NCI-H2029 treated with DMSO at 0.1 percent for 48 hours (cell line): Measurements from ENCODE around the gene HGFAC.
"Not testable (repeated sequence)": the region's sequence is repeated elsewhere in the genome, so short reads cannot be mapped to it uniquely, and the experiment has no call there.

Source experiments
- DNase-seq: peaks from one replicate; lab custom pipeline; 2025; lab: John Stamatoyannopoulos, UW

Gene HGFAC

DNA sequence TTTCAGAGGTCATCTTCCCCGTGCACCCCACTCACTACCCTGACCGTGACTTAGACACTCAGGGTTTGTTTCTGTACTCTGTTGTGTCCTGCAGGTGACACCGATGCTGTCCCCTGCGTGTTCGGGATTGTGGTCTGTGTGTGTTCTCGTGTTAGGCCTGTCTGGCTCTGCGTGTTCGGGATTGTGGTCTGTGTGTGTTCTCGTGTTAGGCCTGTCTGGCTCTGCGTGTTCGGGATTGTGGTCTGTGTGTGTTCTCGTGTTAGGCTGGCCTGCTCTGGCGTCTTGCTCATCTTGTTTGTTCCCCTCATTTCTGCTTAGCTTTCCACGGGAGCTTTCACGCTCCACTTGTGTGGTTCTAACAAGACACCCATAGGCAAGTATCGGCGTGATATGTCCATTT, 30.6 kb upstream of the HGFAC start:
- not testable (repeated sequence) for DNase-seq

DNA sequence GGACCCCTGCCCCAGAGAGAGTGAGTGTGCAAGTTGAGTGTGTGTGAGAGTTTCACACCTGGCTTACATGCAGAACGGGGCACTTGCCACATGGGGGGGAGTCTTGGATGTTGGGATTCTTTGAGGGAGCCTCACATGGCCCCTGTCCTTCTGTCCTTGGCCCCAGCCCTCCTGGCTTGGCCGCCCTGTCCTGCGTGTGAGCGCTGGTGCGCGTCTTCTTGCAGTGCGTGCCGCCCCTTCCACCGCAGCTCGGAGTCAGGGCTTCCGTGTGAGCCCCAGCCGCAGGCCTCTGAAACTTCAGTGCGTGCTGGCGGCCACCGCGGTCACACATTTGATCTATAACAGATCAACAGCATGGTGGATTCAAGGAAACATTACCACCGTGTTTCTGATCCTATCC, 30.1 kb upstream of the HGFAC start:
- no peak for DNase-seq

DNA sequence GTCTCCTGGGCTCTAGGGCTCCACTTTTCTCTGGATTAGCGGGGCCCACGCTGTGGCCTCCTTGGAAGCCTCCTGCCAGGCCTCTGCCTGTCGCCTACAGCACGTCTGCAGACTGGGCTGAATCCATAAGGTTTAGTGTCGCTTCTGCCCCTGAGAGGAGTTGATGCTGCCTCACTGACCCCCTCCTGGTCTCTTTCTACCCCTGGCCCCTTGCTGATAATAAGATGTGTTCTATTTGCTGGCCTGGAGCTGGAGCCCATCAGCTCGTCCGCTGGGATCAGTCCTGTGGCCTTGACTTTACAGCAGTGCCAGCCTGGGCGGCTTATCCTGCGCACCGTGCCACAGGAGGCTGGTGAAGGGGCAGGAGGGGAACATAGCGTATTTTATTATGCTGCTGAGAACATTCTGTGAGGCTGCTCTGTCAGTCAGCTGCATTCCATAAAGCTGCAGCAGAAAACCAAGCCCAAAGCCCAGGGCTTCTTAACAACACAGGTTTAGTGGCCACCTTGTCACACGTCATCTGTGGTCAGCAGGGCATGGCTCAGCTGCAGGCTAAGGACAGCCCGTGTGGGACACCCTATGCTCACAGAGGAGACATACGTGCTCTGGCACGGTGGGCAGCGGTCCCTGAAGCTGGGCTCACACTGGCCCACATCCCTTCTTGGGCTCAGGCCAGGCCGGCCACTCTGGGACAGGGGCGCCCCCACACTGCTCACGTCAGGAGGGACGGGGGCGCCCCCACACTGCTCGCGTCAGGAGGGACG, 29.3 kb upstream of the HGFAC start:
- no peak for DNase-seq

DNA sequence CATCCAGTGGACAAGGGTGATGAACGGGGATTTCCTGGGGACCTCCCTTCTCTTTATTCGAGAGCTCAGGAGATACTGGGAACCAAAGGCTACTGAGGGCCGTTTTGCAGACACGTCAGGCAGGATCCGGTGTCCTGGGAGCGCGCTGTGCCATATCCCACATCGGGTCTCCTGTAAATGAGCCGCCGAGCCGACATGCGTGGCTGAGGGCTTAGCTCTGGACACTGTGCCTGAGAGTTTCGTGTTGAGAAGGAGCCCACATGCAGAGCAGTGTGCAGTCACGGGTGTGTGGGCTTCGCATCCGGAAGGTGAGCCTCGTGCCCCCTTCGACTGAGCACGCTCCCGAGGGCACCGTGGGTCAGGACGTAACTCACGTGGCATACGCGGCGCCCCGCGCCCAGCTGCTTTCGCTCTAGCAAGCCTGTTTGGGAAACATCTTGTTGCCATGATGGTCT, 28.5 kb upstream of the HGFAC start:
- DNase-seq: no peak

DNA sequence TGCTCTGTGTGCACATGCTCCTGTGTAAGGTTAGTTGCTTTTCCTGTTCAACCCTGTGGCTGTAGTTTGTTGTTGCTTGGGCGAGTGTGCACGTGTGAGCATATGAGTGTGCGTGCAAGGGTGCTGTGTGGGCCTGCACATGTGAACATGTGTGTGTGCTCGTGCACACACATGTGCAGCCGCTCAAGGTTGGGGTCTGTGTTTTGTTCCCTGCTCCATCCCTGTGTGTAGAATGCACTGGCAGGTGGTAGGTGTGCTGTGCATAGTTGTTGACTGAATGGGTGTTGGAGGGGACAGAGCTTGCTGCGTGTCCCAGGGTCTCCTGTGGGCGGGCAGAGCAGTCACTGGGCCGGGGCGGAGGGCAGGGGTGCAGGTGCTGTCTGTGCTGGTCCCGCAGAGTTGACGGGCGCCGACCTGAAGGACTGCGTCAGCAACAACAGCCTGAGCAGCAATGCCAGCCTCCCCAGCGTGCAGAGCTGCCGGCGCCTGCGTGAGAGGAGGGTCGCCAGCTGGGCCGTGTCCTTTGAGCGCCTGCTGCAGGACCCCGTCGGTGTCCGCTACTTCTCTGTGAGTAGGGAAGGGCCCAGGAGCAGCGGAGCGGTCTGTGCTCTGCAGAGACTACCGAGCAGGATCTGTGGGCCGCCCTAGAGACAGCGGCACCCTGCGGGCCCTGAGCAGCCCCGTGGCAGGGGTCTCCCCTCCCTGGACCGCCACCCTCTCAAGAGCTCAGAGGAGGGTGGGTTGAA, 27.9 kb upstream of the HGFAC start:
- no peak for DNase-seq

DNA sequence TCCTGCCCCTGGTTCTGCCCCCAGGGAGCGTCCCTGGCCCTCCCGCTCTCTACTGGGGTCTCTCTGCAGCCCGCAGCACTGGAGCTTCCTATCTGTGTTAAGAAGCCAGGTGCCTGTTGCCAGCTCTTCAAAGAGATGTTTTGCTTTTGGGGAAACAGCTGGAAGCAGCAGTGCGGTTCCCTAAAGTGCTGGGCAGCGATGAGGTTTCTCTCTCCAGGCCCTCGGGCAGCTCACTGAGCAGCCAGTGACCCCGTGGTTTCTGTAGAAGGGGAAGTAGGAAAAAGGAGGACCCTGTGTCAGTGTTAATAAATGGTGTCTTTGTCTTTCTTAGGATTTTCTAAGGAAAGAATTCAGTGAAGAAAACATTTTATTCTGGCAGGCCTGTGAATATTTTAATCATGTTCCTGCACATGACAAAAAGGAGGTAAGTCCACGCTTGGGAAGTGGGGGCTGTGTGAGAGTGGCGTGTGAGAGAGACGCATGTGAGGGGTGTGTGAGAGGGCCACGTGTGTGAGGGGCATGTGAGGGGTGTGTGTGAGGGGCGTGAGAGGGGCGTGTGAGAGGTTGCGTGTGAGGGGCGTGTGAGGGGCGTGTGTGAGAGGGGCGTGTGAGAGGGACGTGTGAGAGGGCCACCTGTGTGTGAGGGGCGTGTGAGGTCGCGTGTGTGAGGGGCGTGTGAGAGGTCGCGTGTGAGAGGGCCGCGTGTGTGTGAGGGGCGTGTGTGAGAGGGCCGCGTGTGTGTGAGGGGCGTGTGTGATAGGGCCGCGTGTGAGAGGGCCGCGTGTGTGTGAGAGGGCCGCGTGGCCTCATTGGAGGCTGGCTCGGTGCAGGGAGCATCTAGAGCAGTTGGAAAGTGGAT, 27.1 kb upstream of the HGFAC start:
- no peak for DNase-seq

DNA sequence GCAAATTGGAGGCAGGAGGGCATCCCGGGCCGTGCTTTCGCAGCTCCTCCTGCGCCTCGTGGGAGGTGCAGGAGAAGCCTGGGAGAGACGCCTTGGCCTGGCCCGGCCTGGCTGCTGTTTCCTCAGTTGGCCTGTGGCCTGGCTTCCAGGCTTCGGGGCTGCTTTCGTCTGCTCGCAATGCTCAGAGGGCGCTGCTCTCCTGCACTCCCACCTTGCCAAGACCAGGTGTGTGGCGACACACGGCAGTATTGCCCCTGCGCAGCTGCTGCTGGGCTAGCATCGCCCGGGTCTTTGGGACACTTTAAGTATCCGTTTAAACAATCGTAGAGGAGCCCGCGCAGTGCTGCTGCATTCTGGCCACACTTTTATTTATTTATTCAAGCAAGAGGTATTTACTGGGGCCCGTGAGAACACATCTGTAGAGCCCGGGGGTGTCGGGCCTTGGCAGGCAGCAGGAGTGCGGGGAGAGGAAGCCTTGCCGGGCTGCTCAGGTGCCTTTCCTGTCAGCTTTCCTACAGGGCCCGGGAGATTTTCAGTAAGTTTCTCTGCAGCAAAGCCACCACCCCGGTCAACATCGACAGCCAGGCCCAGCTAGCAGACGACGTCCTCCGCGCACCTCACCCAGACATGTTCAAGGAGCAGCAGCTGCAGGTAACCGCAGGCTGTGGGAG, 26.2 kb upstream of the HGFAC start:
- no peak for DNase-seq

DNA sequence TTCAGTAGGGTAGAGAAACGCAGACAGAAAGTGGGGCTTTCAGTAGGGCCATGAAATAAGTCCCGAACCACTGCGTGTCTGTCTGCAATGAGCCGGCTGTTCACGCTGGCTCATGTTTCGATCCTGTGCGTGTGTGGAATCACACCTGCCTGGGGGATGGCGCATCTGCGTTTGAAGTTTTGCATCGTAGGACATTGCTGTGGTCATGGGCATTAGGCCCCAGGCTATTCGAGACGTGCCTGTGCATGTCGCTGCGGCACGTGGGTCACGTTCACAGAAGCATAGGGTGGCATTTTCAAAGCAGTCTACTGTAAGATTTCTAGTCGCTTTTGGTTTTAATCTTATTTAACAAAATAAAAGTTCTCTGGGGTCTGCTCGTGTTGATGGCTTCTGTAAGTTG, 25.5 kb upstream of the HGFAC start:
- DNase-seq: no peak

DNA sequence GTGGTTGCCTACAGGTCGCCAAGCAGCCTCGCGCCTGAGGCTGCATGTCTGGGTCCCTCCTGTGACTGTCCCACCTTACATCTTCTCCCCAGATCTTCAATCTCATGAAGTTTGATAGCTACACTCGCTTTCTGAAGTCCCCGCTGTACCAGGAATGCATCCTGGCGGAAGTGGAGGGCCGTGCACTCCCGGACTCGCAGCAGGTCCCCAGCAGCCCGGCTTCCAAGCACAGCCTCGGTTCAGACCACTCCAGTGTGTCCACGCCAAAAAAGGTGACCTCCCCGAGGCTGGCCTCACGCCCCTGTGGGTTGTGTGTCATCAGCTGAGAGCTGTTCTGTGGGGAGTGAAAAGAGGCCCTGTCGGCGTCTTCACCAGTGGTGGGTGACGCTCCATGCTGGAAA, 24.9 kb upstream of the HGFAC start:
- DNase-seq: no peak

DNA sequence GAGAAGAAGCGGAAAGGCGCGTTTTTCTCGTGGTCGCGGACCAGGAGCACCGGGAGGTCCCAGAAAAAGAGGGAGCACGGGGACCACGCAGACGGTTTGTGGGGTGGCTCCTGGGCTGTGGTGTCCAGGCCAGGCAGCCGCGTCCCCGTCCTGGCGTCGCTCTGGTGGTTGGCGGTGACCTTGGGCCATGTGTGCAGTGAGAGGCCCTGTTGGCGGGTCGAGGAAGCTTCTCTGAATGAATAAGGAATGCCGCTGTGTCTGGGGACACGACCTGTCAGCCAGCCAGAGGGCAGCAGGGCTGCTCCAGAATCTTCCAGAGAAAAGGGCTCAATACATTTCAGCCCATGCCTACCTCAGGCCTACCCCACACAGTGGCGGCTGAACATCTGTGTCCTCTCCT, 24.3 kb upstream of the HGFAC start:
- DNase-seq: no peak

DNA sequence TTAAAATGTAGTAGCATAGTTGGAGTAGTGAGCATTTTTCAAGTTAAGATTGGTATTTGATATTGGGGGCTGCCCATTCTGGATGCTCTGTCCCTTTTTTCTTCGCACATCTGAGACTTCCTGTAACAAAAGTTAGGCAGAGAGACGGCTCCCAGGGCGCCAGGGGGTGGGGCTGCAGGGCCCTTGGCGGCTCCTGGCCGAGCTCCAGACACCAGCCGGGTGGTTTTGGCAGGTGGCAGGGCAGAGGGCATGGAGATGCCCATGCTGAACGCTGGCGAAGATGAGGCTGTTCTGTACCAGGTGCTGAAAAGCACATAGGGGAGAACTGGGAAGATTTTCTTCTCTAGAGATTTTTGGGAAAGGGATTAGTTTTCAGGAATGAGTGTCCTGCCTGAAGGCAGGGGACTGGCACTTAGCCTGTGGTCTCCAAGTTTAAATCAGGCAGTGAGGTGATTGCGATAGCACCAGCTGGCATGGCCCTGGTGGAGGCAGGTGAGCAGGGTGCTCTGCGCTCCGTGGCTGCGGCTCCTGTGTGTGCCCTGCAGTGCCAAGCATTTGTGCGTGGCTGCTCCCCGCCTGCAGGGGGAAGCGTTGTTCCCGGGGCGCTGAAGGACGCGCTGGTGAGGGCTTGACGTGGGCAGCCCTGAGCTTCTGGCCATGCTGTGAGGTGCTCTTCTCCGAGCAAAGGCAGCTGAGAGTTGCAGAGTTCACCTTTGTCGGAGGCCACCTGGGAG, 23.6 kb upstream of the HGFAC start:
- no peak for DNase-seq

DNA sequence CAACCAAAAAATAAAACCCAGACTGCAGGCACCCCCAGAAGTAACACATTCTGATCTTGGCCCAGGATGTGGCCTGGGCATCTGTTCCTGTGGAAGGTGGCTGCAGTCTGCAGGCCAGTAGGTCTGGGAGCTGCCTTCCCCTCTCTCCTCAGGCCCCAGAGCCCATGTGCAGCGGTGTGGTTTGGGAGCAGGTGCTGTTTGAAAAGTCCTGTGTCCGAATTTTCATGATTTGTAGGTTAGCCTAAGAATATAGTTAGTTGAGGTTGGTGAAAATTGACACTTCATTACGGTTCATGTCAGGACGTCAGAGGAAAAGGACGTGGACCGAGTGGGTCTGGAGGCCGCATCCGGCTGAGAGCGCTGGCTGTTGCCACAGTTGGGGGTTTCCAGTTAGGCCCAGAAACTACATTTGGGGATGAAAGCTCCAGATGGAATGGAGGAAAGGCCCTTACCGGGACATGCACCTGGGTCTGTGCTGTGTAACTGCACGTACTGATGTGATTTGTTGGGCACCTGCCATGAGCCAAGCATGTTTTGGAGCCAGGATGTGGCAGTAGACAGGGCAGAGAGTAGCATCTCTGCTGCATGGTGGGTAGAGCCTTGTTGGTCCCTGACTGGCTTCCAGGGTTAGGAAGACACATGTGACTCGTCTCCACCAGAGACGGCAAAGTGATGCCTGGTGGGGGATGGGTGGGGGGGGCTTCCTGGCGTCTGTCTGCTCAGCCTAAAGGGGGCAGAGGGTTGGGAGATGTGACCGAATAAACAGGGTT, 21.7 kb upstream of the HGFAC start:
- no peak for DNase-seq

DNA sequence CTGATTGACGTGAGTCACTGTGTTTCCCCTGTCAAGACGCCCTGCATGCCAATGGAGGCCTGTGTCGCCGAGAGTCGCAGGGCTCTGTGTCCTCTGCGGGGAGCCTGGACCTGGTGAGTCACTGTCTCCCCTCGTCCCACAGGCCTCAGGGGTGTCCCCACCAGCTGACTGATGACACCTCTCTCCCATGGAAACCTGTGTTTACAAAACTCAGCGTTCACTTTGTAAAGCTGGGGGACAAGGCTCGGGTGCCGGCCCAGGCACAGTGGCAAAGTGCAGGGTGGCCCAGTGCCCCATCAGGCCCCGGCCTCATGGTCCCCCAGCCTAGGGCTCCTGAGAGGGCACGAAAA, 21.2 kb upstream of the HGFAC start:
- no peak for DNase-seq

DNA sequence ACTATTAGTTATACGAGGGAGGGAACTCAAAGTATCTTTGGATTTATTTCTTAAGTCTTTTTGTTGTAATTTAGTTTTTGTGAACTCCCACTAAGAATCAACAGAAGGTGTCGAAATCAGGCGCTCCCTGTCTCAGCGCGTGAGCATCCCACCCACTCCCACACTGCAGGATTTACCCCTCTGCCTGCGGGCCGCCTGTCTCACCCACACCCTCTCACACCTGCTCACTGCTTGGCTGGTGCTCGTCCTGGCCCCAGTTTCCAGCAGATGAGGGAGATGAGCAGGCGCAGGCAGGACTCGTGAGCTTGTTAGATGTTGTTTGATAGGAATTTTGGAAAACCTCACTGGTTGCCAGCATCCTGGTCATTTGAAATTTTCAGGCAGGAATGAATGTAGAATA, 20.8 kb upstream of the HGFAC start:
- no peak for DNase-seq

DNA sequence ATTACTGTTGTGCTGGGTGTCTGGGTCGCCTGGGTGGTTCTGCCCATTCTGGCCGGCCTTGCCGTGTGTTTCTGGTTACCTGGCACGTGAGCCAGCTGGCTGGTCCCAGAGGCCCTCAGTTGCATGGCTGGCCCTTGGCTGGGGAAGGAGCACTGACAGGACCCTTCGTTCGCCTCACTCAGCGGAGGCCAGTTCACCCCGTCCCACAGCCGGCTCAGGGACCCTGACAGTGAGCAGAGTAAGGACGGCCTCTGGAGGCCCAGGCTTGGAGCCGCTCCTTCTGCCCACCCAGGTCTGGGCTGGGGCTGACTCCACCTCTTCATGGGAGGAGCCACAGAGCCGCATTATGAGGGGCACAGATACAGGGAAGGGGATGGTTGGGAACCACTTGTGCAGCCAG, 20.3 kb upstream of the HGFAC start:
- no peak for DNase-seq

DNA sequence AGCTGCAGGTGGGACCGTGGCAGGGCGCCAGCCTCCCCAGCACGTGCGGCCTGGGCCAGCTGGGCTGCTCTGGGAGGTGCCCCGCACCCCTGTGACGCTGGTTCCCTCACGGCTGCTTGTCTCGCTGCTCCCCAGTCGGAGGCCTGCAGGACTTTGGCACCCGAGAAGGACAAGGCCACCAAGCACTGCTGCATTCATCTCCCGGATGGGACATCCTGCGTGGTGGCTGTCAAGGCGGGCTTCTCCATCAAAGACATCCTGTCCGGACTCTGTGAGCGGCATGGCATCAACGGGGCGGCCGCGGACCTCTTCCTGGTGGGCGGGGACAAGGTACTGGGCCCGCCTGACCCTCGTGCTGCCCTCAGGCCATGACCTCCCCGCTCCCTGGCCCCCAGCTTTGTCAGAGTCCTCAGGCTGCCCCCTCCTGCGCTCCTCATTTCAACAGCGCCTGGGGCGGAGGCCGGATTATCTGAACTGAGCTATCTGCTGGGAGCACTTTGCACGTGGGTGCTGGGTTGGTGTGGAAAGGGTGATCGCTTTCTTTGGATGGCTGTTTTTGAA, 19.4 kb upstream of the HGFAC start:
- DNase-seq: no peak

DNA sequence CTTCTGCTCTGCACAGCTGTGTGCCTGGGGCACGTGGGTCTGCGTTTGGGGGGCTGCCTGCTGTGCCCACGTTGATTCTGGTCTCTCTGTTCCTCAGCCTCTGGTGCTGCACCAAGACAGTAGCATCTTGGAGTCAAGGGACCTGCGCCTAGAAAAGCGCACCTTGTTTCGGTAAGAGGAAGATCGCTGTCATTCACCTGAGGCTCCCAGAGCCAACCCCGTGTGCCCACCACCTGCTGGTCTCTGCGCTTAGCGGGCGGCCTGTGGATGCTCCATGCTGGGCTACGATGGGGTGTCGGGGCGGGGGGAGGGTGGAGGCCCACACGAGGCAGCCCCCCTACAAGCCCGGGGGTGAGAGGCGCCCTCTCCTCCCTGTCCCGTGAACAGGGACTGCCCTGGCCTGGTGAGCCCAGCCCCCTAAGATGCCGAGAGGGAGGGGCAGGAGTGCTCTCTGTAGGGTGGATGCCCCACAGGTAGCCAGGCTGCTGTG, 18.9 kb upstream of the HGFAC start:
- no peak for DNase-seq

DNA sequence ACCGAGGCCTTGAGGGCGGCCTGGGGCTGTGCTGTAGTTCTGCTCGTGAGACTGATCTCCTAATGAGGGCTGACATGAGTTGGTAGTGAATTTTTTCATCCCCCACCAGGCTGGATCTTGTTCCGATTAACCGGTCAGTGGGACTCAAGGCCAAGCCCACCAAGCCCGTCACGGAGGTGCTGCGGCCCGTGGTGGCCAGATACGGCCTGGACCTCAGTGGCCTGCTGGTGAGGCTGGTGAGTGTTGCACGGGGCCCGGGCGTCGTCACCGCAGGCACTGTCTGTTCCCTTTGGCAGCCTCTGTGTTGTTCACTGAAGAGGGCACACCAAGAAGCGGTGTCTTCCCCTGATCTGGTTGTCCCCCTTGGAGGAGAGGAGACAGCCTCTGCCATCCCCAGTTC, 18.4 kb upstream of the HGFAC start:
- DNase-seq: no peak

DNA sequence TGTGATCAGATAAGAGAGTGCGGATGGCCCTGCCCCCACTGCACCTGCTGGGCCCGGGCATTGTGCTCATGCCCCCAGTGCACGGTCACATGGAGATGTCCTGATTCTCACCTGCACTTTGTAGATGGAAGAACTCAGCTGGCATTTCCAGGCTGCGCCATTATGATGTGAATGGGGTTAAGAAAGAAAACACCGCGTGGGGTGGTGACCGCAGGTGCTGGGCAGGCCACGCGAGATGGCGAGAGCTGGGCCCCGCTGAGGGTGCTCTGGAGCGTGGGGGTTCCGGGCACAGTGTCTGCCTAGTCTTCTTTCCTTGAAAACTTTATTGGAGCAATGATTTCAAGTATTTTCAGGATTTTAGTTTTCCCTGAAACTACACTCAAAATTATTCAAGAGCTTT, 17.8 kb upstream of the HGFAC start:
- DNase-seq: no peak

DNA sequence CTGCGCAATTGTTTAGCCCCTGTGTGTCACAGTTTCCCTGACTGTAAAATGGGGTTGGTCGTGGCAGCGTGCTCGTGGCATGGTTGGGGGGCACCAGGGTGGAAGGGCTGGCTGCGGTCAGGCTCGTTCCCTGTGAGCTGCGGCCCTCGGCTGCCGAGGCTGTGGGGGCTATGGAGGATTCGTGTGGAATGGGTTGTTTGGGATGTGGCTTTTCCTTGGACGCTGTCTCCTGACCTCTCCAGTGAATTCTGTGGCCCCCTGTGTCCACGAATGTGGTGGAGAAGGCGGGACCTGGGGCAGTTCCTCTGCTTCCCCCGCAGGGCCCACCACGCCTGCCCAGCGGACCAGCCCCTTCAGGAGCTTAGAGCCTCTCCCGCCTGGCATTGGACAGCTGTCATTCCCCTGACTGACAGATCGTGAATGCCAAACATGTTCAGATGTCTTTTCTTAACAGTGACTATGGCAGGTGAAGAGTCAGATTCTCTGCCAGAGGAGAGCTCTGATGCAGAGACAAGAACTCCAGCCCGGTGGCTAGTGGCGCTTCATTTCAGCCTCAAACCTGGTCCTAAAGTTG, 17.2 kb upstream of the HGFAC start:
- DNase-seq: no peak
